Epithelial cell of prostate (primary cell): ENCODE data around the gene KRTAP4-9.
"Not testable (repeated sequence)": the region's sequence is repeated elsewhere in the genome, so short reads cannot be mapped to it uniquely, and the experiment has no call there.

Source experiments
- DNase-seq: peaks from one replicate; pipeline ENCODE4 v3.0.0-alpha.2; 2011; ENCODE audit warnings: low read depth, low spot score
- H3K27ac ChIP-seq: fragments of 450-650 bp; 2 replicates; pipeline ENCODE4 v1.5.1; 2017; ENCODE audit warnings: mild to moderate bottlenecking

KRTAP4-9 gene

DNA sequence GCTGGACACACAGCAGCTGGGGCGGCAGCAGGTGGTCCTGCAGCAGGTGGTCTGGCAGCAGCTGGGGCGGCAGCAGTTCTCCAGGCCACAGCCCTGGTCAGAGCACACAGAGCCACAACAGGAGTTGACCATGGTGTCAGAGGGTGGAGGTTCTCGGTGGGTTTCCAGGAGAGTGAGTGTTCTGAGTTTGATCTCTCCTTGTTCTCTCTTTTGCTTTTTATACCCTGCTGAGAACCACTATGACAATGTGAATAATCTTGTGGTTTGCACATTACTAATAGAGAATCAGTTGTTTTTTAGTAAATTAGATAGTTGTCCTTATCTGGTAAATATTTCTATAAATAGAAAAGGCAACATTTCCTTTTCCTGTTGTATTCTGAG, 18.8 kb downstream of the KRTAP4-9 start, which contains the start of gene KRTAP4-12:
TSS of gene KRTAP4-12 (minus strand) at position 192 of the 381 bp plus-strand sequence. CDS start at position 132, 60 bp downstream.
- H3K27ac ChIP-seq, DNase-seq: not testable (repeated sequence)

DNA sequence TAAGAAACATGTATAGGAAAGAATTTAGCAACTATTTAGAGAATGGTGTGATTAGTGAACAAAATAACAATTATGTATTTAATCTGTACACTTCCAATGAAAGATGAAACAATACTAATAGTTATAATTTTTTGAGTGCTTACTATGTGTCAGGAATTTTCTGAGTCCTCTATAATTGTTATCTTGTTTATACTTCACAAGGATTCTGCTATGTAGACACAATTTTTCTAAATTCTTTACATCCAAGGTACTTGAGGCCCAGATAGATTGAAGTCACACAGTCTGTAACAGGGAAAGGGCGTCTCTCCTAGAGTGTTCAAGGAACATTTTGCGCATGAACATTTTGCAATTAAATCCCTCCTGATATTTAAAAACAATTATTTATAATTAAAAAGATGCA, 19.9 kb downstream of the KRTAP4-9 start:
- no peak for DNase-seq
- H3K27ac ChIP-seq = no peak overlapping the region

DNA sequence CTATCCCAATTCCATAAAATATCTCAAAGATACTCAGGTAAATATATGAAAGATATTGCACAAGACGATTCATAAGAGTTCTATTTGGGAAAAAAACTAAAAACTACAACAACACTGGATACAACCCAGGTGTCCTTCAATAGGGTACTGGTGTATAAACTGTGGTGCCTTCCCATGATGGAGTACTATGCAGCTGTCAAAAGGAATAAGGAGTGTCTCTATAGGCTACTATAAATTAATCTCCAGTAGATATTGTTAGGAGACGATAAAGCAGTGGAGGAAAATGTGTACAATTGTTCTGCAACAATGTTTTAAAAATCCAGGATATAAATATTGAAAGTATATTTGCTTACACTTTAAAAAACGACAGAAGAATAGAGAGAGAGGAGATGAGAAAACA, 21.2 kb downstream of the KRTAP4-9 start:
- no peak for DNase-seq
- no peak overlapping the region for H3K27ac ChIP-seq

DNA sequence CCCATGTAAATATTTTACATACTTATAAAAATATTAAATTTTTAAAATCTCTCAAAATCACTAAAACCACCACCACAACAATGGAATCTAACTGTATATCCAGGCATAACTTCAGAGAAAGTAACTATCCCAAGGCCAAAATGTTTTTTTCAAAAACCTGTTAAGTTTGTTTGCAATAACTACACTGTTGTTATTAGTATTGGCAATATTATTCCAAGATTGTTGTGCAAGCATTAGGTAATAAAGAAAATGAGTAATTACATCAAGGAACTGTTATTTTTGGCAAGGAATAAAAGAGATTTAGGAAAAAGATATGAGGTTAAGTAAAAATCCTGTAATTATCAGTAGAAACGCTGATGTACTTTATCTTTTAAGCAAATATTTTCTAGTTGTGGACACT, 22.2 kb downstream of the KRTAP4-9 start:
- H3K27ac ChIP-seq = no peak overlapping the region
- DNase-seq = no peak

DNA sequence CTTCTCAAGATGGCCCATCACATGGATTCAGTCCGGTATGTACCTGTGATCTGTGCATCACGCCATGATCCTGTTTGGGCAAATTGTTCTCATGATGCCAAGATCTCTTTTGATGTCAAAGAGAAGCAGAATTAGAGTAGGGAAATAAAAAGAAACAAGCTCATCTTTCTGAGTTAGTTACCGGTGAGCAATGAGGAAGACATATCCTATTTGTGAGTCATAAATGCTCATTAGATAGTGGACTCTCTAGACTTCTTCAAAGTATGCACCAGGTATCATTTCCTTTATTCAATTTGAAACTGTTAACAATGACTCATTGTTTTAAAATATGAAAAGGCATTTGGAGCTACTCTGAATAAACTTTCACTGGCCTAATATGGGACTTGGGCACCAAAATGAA, 26.8 kb downstream of the KRTAP4-9 start:
- DNase-seq = peak; percentile 67
- H3K27ac ChIP-seq = peak overlapping the region; percentile 69

DNA sequence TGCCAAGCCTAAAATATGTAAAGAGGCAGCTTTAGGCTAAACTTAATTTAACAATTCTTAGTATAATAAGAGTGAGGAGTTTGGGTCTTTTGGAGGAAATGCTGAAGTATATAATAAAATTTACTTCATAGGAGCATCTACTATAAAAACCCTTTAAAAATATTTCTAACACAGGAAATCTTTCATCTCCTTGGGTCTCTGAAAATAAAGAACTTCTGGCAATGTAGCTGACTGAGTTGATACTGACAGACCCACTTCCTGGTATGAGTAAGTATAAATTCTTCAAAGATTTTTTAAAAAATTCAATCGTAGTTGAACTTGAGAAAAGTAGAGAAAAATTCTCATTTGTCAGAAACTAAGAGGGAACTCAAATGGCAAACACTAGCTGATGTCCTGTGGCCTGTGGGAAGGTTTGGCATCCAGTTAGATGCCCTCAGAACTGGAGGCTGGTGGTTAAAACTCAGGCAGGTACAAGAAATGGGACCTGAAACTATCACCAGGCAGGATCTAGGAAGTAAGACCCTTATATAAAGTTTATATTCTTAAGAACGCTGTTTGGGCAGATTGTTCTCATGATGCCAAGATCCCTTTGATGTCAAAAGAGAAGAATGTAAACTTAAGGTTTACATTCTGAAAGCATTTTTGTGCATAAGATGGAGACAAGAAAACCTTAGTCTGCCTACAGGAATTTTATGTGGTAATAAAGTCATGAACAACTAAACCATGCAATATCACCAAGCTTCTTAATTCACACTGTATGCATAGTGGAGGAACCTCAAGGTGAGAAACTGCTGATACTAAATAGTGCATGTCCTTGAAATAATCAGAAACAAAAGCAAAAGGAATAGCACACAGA, 28.9 kb downstream of the KRTAP4-9 start:
- no peak for DNase-seq
- H3K27ac ChIP-seq = no peak overlapping the region

DNA sequence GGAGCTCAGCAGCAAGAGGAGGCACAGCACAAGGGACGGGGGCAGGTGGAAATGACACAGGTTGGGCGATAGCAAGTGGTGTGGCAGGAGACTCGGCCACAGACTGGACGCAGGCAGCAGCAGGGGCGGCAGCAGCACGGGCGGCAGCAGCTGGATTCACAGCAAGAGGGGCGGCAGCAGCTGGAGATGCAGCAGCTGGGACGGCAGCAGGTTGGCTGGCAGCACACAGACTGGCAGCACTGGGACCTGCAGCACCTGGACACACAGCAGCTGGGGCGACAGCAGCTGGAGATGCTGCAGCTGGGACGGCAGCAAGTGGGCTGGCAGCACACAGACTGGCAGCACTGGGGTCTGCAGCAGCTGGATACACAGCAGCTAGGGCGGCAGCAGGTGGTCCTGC, 34.7 kb downstream of the KRTAP4-9 start:
- peak overlapping the region; percentile 55 for H3K27ac ChIP-seq
- not testable (repeated sequence) for DNase-seq

DNA sequence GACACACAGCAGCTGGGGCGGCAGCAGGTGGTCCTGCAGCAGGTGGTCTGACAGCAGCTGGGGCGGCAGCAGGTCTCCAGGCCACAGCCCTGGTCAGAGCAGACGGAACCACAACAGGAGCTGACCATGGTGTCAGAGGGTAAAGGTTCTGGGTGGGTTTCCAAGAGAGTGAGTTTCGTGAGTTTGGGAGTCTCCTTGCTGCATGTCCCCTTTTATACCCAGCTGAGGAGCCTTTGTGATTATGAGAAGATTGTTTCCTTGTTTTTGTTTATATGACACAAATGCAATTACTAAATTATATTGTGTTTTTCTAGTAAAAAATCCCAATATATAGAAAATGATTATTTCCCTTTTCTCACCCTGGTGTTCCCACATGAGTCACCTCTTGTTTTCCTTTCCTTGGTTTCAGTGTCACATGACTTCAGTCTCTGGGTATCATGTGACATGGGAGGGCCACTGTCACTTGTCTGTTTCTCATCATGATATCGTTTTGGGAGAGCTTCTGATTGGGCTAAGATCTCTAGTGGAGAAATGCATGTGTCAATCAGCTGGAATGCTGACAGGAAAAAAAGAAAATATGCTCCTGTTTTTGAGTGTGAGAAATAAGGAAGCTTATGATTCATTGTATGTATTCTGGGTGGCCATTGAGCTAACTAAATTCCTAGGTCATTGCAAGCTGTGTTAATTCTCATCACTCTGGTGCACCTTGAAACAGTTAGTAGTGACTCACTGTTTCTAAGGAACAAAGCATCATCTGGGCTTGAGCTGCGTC, 35.4 kb downstream of the KRTAP4-9 start, which contains the start of gene KRTAP4-6:
TSS of gene KRTAP4-6 (minus strand) at position 185 of the 772 bp plus-strand sequence. CDS start at position 128, 57 bp downstream.
- peak; percentile 95 for DNase-seq
- peak within 1 kb of the TSS; percentile 55 for H3K27ac ChIP-seq

DNA sequence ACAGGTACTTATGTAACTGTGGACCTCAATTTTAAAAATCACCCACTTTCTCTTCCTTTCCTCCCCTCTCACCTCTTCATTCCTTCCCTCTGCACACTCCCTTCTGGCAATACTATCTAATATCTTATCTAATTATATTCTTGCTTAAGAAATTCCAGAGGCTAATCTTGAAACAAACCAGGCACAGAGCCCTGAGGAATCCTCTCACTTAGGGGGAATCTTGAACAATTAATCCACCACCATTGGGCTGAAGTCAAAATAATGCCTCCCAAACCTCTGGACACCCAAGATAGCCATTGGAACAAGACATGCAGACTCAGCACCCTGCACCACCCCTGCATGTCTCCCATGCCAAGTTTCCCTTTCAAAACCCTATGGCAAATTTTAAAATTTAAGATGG, 36.2 kb downstream of the KRTAP4-9 start:
- peak overlapping the region; percentile 55 for H3K27ac ChIP-seq

DNA sequence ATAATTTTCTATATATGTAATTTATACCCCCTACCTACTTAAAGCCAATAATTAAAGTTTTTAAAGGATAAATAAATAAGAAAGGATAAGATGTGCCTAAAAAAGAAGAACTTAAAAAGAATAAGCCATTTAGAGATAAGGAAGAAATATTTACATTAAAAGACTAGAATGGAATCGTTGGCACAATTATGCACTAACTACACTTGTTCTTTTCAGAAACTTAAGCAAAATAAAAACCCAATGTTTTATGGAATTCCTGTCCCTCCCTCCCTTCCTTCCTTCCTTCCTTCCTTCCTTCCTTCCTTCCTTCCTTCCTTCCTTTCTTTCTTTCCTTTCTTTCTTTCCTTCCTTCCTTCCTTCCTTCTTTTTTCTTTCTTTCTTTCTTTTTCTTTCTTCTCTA, 39.7 kb downstream of the KRTAP4-9 start:
- H3K27ac ChIP-seq = no peak overlapping the region
- no peak for DNase-seq

More for the DNA sequence above, 36.2 kb downstream of the KRTAP4-9 start:
- DNase-seq = no peak

DNA sequence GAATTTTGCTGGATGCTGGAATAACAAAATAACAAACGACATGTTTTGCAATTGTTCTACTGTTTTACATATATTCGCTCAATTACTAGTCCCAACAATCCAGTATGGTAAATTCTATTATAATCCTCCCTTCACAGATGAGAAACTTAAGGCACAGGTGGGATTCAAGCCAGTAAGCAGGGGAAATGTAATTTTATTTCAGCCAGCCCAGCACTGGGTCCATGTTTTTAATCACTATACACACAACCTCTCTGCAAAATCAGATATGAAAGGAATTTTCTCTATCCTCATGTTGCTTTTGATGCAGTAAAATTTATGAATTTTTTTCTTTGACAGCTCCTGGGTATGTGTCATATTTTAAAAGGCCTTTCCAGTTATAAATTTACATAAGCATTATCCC, 40.1 kb downstream of the KRTAP4-9 start:
- H3K27ac ChIP-seq = no peak overlapping the region
- no peak for DNase-seq

DNA sequence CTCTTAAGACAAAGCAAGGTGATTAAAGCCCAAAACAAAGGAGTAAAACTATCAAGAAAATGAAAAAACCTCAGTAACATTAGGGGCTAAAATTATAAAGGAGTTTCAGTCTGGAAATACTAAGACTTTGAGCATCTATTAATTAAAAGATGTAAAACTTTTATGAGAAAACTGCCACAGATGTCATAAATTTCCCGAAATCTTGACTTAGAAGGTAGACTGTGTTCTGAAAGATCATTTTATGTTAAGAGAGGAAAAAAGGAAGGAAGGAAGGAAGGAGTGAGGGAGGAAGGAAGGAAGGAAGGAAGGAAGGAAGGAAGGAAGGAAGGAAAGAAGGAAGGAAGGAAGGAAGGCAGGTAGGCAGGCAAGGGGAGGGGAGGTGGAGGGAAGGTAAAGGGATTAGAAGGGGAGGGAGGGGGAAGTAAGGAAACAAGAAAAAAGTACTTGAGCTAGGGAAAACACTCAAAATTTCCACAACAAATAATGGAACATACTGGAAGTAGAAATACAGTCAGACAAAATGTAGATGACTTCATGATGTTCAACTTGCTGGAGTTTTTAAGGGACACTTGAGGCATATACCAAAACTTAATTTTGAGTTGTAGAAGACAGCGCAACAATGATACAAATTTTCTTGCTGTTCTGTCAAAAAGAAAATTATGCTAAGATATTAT, 42.5 kb downstream of the KRTAP4-9 start:
- DNase-seq = no peak
- H3K27ac ChIP-seq = no peak overlapping the region

DNA sequence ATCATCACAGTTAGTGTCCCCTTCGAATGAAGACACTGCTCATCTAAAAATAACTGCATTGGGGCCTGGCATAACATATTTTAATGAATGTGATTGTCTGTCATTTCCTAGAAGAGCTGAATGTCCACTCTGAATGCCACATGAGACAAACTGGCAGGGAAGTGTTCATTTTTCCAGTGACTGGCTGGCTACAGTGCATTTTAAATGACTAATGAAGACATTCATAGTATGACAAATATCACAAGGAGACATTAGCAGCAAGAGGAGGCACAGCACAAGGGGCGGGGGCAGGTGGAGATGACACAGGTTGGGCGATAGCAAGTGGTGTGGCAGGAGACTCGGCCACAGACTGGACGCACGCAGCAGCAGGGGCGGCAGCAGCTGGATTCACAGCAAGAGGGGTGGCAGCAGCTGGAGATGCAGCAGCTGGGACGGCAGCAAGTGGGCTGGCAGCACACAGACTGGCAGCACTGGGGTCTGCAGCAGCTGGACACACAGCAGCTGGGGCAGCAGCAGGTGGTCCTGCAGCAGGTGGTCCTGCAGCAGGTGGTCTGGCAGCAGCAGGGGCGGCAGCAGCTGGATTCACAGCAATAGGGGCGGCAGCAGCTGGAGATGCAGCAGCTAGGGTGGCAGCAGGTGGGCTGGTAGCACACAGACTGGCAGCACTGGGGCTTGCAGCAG, 43.9 kb downstream of the KRTAP4-9 start:
- not testable (repeated sequence) for DNase-seq, H3K27ac ChIP-seq

DNA sequence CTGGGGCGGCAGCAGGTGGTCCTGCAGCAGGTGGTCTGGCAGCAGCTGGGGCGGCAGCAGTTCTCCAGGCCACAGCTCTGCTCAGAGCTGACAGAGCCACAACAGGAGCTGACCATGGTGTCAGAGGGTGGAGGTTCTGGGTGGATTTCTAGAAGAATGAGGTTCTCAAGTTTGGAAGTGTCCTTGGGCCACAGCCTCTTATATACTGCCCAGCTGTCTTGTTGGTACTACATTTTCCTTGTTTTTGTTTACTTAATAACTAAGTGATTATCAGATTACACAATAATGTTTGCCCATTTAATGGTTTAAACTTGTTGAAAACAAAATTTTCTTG, 44.4 kb downstream of the KRTAP4-9 start, which contains the start of gene KRTAP4-5:
TSS of gene KRTAP4-5 (minus strand) at position 174 of the 334 bp plus-strand sequence. CDS start at position 116, 58 bp downstream.
- DNase-seq = no peak
- H3K27ac ChIP-seq = no peak within 1 kb of the TSS

DNA sequence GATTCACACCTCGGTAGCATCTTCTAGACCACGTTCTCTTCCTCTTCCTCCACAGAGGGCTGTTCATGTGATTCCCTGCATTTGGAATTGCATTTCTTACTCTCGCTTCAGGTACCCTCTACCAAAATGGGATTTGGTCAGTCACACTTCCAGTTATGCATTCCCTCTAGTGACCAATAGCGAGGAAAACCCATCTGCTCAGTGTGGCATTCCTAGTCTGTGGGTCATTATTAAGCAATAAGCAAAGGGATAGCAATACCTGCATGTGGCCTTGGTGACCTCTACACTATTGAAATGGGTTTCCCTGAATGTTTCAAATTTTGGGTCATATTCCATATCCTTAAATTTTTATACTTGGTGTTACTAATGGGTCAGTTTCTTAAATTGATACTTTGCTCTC, 44.8 kb downstream of the KRTAP4-9 start:
- no peak overlapping the region for H3K27ac ChIP-seq
- DNase-seq = no peak

DNA sequence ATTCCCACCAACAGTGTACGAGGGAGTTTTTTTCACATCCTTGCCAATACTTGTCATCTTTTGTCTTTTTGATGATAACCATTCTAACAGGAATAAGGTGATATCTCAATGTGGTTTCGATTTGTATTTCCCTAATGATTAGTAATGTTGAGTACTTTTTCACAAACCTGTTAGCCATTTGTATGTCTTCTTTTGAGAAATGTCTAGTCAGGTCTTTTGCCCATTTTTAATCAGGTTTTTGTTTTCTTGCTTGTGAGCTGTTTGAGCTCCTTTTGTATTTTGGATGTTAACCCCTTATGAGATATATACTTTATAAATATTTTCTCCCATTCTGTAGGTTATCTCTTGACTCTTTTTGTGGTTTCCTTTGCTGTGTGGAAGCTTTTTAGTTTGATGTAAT, 46.3 kb downstream of the KRTAP4-9 start:
- no peak overlapping the region for H3K27ac ChIP-seq
- no peak for DNase-seq

DNA sequence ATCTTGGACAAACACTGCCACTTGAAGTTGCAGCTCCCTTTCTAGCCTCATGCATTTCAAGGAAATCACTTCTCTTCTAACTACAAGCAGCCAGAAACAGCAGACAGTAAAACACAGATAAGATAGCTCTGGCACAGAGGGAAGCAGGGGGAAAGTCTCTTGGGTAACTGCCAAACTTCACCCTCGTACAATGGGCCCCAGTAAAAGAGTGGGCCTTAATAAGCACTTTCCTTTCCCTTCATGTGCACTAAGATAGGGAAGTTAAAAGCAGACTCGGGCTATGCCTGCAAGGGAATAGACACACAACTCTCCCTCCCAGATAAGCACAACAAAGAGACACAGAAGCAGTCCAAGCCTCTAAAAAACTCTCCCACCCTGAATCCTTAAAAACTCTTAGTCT, 48.7 kb downstream of the KRTAP4-9 start:
- no peak for DNase-seq
- H3K27ac ChIP-seq = no peak overlapping the region
